ENCODE results near the gene GPC6. TPM values are rescaled to one million over a fixed set of nuclear protein-coding genes. Genes with fewer than 3 reads are reported as not detected.

Gene GPC6
- total RNA-seq, 1 donor from 2014 or later, result 18.7 TPM

DNA sequence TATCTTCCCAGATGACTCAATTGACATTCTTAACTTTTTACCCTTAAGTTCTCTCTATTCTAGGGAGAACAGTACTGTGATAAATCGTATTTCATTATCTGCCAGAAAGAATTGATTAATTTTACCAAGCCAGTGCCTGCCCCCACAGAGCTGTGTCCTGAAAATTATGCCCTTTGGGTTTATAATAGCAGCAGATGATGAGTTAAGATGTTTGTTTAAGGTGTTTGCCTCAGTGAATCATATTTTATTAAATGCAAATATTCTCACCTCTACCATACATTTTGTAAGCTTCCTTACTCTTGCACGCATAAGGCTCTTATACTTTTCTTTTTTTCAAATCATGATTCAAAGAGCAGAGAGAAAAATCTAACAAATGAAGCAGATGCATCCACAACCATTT lies 934.3 kb downstream of the GPC6 start:
- TF ChIP-seq, protein P1, sequence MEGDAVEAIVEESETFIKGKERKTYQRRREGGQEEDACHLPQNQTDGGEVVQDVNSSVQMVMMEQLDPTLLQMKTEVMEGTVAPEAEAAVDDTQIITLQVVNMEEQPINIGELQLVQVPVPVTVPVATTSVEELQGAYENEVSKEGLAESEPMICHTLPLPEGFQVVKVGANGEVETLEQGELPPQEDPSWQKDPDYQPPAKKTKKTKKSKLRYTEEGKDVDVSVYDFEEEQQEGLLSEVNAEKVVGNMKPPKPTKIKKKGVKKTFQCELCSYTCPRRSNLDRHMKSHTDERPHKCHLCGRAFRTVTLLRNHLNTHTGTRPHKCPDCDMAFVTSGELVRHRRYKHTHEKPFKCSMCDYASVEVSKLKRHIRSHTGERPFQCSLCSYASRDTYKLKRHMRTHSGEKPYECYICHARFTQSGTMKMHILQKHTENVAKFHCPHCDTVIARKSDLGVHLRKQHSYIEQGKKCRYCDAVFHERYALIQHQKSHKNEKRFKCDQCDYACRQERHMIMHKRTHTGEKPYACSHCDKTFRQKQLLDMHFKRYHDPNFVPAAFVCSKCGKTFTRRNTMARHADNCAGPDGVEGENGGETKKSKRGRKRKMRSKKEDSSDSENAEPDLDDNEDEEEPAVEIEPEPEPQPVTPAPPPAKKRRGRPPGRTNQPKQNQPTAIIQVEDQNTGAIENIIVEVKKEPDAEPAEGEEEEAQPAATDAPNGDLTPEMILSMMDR (conservative IDR thresholded peaks at IDR 0.05; ENCODE audit: low read depth, low read length), result no peak
- no peak overlapping the region for H3K4me3 ChIP-seq (ENCODE audit: low read depth, low read length)
- DNase-seq (ENCODE audit: low read depth), result no peak

DNA sequence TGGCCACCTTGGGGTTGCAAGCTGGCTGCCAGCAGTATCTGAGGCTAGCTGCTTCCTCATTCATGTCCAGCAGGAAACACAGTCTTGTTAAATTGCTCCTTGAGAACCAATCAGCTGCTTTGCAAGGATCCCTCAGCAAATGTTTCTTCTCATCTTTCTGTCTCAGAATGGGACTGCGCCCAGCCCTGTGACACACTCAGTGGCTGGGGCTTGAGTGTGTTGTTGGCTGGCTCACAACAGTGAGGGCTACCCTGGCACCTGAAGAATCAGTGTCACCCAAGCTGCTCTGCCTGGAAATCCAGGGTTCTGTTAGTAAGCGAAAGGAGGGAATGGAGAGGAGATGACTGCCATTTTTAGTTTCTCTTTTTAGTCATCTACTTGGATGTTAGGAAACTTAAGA lies 935.7 kb downstream of the GPC6 start:
- no peak overlapping the region for H3K4me3 ChIP-seq (ENCODE audit: low read depth, low read length)
- TF ChIP-seq, protein P1 (conservative IDR thresholded peaks at IDR 0.05; ENCODE audit: low read depth, low read length), result no peak
- no peak for DNase-seq (ENCODE audit: low read depth)

DNA sequence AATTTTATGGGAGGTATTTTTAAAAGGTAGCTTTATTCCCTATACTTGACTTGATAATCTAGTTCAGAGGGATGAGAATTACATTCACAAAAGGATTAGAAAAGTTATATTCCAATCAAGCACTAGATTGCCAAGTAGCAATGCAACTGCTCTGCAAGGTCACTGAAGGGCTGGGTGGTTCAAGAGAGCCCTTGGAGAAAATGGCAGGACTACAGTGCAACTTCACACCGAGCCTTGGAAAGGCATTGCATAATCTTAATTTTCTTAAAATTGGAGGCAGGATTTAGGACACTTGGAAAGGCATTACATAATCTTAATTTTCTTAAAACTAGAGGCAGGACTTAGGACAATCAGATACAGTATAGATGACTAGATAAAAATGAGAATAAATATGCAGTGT lies 936.9 kb downstream of the GPC6 start:
- H3K4me3 ChIP-seq (ENCODE audit: low read depth, low read length), result no peak overlapping the region
- TF ChIP-seq, protein P1 (conservative IDR thresholded peaks at IDR 0.05; ENCODE audit: low read depth, low read length), result no peak
- DNase-seq (ENCODE audit: low read depth), result no peak

DNA sequence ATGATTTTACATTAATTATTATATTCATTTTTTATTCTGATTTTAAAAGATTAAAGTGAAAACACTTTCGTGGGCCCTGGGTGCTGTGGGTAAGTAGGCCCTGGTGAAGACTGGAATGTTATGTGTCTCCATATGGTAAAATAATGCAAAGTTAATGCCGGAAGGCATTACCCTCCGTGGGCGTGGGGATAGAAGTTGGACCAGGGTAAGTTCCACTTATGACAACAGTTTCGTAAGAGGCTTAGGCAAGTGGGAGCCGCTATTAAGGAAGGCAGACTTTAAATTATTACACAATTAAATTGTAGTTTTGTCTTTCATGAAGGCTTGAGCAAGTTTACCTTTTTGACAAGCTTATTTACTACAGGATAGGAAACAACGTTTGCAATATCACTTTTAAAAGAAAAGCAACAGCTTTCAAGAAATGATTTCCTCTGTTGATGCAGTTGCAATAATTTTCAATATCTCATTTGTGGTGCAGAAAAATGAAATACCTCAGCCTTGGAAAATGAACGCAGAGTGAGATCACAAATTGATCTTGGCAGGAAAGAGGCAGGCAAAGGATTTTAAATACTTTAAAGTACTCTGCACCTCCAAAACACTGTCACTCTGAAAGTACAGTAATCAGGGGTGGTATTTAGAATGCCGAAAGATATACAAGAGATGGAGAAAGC lies 942.3 kb downstream of the GPC6 start:
- H3K4me3 ChIP-seq (ENCODE audit: low read depth, low read length), result no peak overlapping the region
- no peak for DNase-seq (ENCODE audit: low read depth)
- TF ChIP-seq, protein P1 (conservative IDR thresholded peaks at IDR 0.05; ENCODE audit: low read depth, low read length), result no peak

DNA sequence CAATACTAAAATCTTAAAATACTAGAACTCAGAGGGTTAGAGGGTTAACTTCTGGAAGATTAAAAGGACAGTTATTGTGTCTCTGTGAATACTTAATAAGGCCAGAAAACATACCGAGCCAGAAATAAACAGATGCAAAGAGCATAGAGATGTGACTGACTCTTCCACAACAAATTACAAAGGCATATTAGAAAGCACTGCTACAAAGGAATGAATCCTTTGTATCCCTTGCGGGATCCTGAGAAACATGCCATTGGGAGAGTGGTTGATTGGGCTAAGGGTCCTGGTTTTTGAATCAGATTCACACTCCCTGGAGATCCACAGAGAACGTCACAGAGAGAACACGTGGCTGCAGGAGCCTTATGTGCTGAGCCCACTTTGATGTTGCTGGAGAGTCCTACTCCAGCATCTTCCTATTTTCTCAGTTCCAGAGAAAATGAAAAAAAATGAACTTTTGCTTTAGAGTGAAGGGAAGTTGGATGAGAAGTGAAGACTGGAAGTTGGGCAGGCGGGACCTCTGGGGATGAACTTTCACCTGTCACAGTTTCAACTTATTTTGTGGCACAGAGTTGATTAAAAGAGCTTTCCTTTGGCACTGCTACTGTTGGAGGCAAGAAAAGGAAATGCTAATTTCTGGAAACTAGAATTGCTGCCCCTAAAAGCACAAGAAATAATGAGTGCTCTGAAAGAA lies 943.0 kb downstream of the GPC6 start:
- H3K4me3 ChIP-seq (ENCODE audit: low read depth, low read length), result no peak overlapping the region
- no peak for DNase-seq (ENCODE audit: low read depth)
- TF ChIP-seq, protein P1 (conservative IDR thresholded peaks at IDR 0.05; ENCODE audit: low read depth, low read length), result no peak

DNA sequence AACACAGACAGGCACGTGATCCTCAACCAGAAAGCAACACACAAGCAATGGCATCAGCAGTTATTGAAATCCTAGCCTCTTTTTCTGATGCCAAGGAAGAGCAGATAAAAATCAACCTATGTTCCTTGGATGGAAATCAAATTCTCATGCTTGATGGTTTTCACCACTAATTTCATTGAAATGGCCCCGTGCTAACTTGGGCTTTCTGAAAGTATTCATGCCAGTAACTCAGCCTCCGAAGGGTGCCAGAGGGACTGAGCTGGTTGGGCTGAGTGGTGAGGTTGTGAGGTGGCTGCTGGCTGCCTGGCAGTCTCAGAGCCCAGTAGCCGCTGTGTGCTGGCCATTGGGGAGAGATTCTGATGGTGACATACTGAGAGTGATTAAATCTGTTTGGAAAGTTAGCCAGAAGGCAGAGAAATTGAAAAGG lies 943.6 kb downstream of the GPC6 start:
- H3K4me3 ChIP-seq (ENCODE audit: low read depth, low read length), result no peak overlapping the region
- TF ChIP-seq, protein P1 (conservative IDR thresholded peaks at IDR 0.05; ENCODE audit: low read depth, low read length), result no peak
- no peak for DNase-seq (ENCODE audit: low read depth)

DNA sequence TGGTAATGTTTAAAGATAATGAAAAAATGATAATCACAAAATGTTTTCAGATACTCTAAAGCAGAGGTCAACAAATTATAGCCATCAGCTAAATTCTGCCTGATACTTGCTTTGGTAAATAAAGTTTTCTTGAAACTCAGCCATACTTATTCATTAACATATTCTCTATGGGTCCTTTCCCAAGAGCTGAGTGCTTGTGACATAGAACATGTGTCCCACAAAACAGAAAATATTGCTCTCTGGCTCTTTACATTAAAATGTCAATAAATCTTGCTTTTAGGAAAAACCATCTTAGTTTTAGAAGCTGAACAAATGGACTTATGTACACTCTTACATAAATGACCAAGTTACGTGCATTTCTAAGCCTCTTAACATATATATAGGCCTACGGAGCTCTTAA lies 945.8 kb downstream of the GPC6 start:
- DNase-seq (ENCODE audit: low read depth), result no peak
- no peak overlapping the region for H3K4me3 ChIP-seq (ENCODE audit: low read depth, low read length)
- TF ChIP-seq, protein P1 (conservative IDR thresholded peaks at IDR 0.05; ENCODE audit: low read depth, low read length), result no peak

Measured in epithelial cell of proximal tubule (primary cell).